Measurements from ENCODE around the gene EYA3.

The EYA3 gene

DNA sequence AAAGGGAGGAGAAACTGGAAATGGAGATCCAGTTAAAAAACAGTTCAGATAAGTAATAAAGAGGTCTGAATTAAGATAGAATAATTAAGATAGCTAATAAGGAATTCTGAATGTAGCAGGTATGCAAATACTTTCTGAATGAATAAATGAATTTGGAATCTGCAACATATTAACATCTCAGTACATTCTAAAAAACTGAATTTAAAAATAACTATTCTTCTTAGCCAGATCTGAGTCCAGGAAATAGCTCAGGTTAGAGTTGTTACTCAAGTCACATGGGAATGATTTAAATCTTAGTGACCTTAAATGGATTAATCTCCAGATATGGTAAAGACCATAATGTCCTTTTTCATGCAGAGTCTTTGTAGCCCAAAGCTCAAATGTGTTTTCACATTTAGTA, 51.2 kb downstream of the EYA3 start:
- TF ChIP-seq ZFX (IDR thresholded peaks at IDR 0.05): no peak
- no peak for TF ChIP-seq CTCF (conservative IDR thresholded peaks at IDR 0.05)
- H3K27ac ChIP-seq: no peak overlapping the region

- no peak overlapping the region for H3K27ac ChIP-seq
- TF ChIP-seq ZFX (IDR thresholded peaks at IDR 0.05) (no peak), CTCF (conservative IDR thresholded peaks at IDR 0.05) (peak; percentile 45)
Observed at GRCh38 chr1:28036431-28036830, 52.0 kb downstream of the EYA3 start.

DNA sequence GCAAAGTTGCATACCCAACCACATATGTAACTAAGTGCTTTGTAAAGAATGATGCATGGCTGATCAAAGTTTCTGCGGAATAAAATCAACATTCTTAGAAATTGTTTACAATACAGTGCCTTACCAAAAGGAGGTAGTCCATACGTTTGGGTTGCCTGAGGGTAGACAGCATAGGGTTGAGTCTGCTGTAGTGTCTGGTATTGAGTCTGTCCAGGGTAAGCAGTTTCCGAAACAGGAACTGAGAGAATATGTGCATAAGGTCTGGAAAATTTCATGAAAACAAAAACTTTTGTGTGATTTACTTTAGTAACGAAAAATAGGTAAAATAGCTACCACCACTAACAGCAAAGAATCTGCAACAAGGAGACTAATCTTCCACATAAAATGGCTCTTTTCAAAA, 53.0 kb downstream of the EYA3 start:
- TF ChIP-seq ZFX (IDR thresholded peaks at IDR 0.05): no peak
- TF ChIP-seq CTCF (conservative IDR thresholded peaks at IDR 0.05): no peak
- H3K27ac ChIP-seq: no peak overlapping the region

- TF ChIP-seq ZFX (IDR thresholded peaks at IDR 0.05): no peak
- no peak for TF ChIP-seq CTCF (conservative IDR thresholded peaks at IDR 0.05)
- no peak overlapping the region for H3K27ac ChIP-seq
Observed at GRCh38 chr1:28032281-28032680, 56.1 kb downstream of the EYA3 start.

DNA sequence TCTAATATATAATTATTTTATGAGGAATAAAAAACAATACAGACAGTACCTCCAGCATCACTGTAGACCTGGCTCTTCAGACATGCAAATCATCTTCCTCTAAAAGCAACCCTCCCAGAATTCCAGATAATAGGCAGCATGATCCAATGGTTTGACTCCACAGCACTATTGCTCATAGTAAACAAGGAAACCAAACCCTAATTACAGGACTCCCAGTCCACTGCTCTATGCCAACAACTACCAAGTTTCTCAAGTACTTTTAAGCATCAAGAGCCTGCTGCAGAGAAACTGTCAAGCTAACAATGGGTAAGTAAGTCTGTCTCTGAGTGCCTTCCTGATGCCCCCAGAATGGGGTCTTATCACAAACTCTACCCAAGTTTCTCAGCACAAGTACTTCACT, 57.2 kb downstream of the EYA3 start:
- no peak for TF ChIP-seq CTCF (conservative IDR thresholded peaks at IDR 0.05)
- TF ChIP-seq ZFX (IDR thresholded peaks at IDR 0.05): no peak
- no peak overlapping the region for H3K27ac ChIP-seq

GRCh38 chr1:28028873-28029654, 59.3 kb downstream of the EYA3 start:
- TF ChIP-seq ZFX (IDR thresholded peaks at IDR 0.05): no peak
- TF ChIP-seq CTCF (conservative IDR thresholded peaks at IDR 0.05): no peak
- H3K27ac ChIP-seq: no peak overlapping the region

DNA sequence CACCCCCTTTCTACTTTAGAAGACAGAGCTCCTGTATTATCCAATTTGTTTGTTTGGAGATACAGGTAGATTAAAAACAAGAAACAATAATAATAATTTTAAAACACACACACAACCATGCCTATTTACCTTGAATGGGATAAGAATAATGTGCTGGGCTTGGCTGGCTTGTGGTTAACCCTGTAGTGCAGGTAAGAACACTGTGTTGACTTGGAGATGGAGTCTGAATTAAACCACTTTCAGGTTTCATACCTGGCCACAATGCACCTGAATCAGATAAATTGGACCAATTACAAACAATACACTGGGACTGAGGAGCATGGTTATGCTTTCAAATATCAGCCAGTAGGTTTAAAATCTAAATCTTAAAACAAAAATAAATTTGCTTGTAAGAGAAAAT, 60.8 kb downstream of the EYA3 start:
- TF ChIP-seq ZFX (IDR thresholded peaks at IDR 0.05) (no peak), CTCF (conservative IDR thresholded peaks at IDR 0.05) (no peak)
- no peak overlapping the region for H3K27ac ChIP-seq
